Natural killer cell (primary cell): ENCODE measurements around the gene MYH15. TPM values are rescaled to one million over a fixed set of nuclear protein-coding genes. Genes with fewer than 3 reads are reported as not detected.

Source experiments
- ATAC-seq, 3 donors: fragments of 150-1000 bp in 2 of 3; fragments of 200-7000 bp in 1 of 3; cut with Tn5 transposase; 1 replicate in 1 of 3; 2 replicates in 2 of 3; pipeline ENCODE4 v1.10.0; 2021; ENCODE audit warnings: mild to moderate bottlenecking in 2 of 3, moderate library complexity in 2 of 3
- DNase-seq, 2 donors: peaks; one replicate each; pipeline versions ENCODE4 v3.0.0 to v3.0.0-alpha.2; 2013 to 2021; ENCODE audit warnings: mixed read lengths in 1 of 2
- H3K27ac ChIP-seq: one replicate; pipeline ENCODE4 v1.5.1; 2013; ENCODE audit warnings: mild to moderate bottlenecking, low read length
- H3K27me3 ChIP-seq: one replicate; pipeline ENCODE4 v1.6.1; 2013; ENCODE audit warnings: low read length; ENCODE audit not compliant: control insufficient read depth, insufficient read depth
- H3K36me3 ChIP-seq: one replicate; pipeline ENCODE4 v1.6.1; 2013; ENCODE audit warnings: low read length; ENCODE audit not compliant: control insufficient read depth, insufficient read depth
- H3K4me1 ChIP-seq: one replicate; pipeline ENCODE4 v1.6.1; 2013; ENCODE audit warnings: low read length; ENCODE audit not compliant: control insufficient read depth, insufficient read depth
- H3K4me3 ChIP-seq: one replicate; pipeline ENCODE4 v1.5.1; 2013; ENCODE audit warnings: low read length
- H3K9me3 ChIP-seq: one replicate; pipeline ENCODE4 v1.6.1; 2013; ENCODE audit warnings: low read length; ENCODE audit not compliant: control insufficient read depth, insufficient read depth
- H3K27ac Mint-ChIP-seq, 2 donors: one replicate each; pipeline ENCODE4 v1.8.0; 2022; ENCODE audit warnings: mild to moderate bottlenecking in 2 of 2, mixed read lengths in 2 of 2, moderate library complexity in 1 of 2
- H3K27me3 Mint-ChIP-seq, 2 donors: one replicate each; pipeline ENCODE4 v1.8.0; 2022; ENCODE audit warnings: low read depth in 2 of 2, mixed read lengths in 2 of 2
- H3K36me3 Mint-ChIP-seq: one replicate; pipeline ENCODE4 v1.8.0; 2022; ENCODE audit warnings: mixed read lengths
- H3K4me1 Mint-ChIP-seq, 2 donors: one replicate each; pipeline ENCODE4 v1.8.0; 2022; ENCODE audit warnings: mixed read lengths in 2 of 2
- H3K4me3 Mint-ChIP-seq: one replicate; pipeline ENCODE4 v1.8.0; 2022; ENCODE audit warnings: mild to moderate bottlenecking, moderate library complexity, mixed read lengths
- H3K9me3 Mint-ChIP-seq, 2 donors: one replicate each; pipeline ENCODE4 v1.8.0; 2022; ENCODE audit warnings: mixed read lengths in 2 of 2
- CTCF ChIP-seq: fragments of 200-600 bp; IDR thresholded peaks from one replicate; pipeline ENCODE4 v1.8.0; 2022; ENCODE audit warnings: antibody characterized with exemption
- WGBS: methylation state at CpG from one replicate; pipeline ENCODE4 v1.1.7; 2013; ENCODE audit warnings: missing lambda C conversion rate; ENCODE audit not compliant: insufficient coverage; 5-methylcytosine and 5-hydroxymethylcytosine counted together
- intact Hi-C: fragments of 100-400 bp; cut with micrococcal nuclease; formaldehyde crosslinking; loops from one replicate; pipeline ENCODE4 v1.14.2; 2022
- total RNA-seq, 4 donors: library from RNA; stranded (reverse); fragments of 120-200 nt in 1 of 4; gene quantifications; one replicate each; pipeline versions ENCODE4 v1.2.3 to v1.2.4, GENCODE V29; 2013 to 2022

The MYH15 gene
- total RNA-seq: under 1 TPM in 1 of 3 donors, not detected in 2; 0.05 TPM
- 0.09 TPM for total RNA-seq (2013)

GRCh38 chr3:108510496-108510895 lies at the start of gene MYH15:
TSS of gene MYH15 (minus strand) at chr3:108510596. CDS start at chr3:108510530, 66 bp downstream.
- H3K4me3 Mint-ChIP-seq: no peak within 1 kb of the TSS
- H3K27ac Mint-ChIP-seq: no peak within 1 kb of the TSS
- DNase-seq (no peak), ATAC-seq (no peak)
- peaks cover 2 to 5% of the 10 kb centered on the region in 2 donors for H3K27me3 Mint-ChIP-seq
- Histone ChIP-seq H3K4me3 (no peak within 1 kb of the TSS), H3K9me3 (no peaks in the 10 kb centered on the region), H3K36me3 (no peaks in the 10 kb centered on the region), H3K4me1 (no peaks in the 10 kb centered on the region), H3K27me3 (no peaks in the 10 kb centered on the region), H3K27ac (no peak within 1 kb of the TSS)
- intact Hi-C loops: no loop called here
- no peaks in the 10 kb centered on the region for H3K9me3 Mint-ChIP-seq
- 100% methylated on average over 2 of the region's 3 CpGs for WGBS
- no peaks in the 10 kb centered on the region for H3K4me1 Mint-ChIP-seq
- TF ChIP-seq CTCF: no peak
- H3K36me3 Mint-ChIP-seq: no peaks in the 10 kb centered on the region

GRCh38 chr3:108555966-108556581 lies 45.7 kb upstream of the MYH15 start:
- H3K27ac Mint-ChIP-seq: no peak overlapping the region
- no peak for TF ChIP-seq CTCF
- Histone ChIP-seq H3K4me1 (no peaks in the 10 kb centered on the region), H3K9me3 (no peaks in the 10 kb centered on the region), H3K36me3 (no peaks in the 10 kb centered on the region), H3K27ac (no peak overlapping the region), H3K4me3 (no peak overlapping the region), H3K27me3 (no peaks in the 10 kb centered on the region)
- 100% methylated on average over 2 of the region's 2 CpGs for WGBS
- no peaks in the 10 kb centered on the region for H3K27me3 Mint-ChIP-seq
- ATAC-seq: no peak
- no peaks in the 10 kb centered on the region for H3K9me3 Mint-ChIP-seq
- intact Hi-C loops: no loop called here
- DNase-seq: no peak
- no peaks in the 10 kb centered on the region for H3K36me3 Mint-ChIP-seq
- H3K4me1 Mint-ChIP-seq: no peaks in the 10 kb centered on the region
- no peak overlapping the region for H3K4me3 Mint-ChIP-seq

- Mint-ChIP-seq H3K4me3 (no peak overlapping the region), H3K4me1 (no peaks in the 10 kb centered on the region), H3K27me3 (no peaks in the 10 kb centered on the region), H3K9me3 (no peaks in the 10 kb centered on the region), H3K36me3 (no peaks in the 10 kb centered on the region), H3K27ac (no peak overlapping the region)
- Histone ChIP-seq H3K9me3 (no peaks in the 10 kb centered on the region), H3K27ac (no peak overlapping the region), H3K4me1 (no peaks in the 10 kb centered on the region), H3K36me3 (no peaks in the 10 kb centered on the region), H3K4me3 (no peak overlapping the region), H3K27me3 (no peaks in the 10 kb centered on the region)
- intact Hi-C loops: no loop called here
- 99% methylated on average over 3 of the region's 3 CpGs for WGBS
- ATAC-seq: no peak
- no peak for DNase-seq
- TF ChIP-seq CTCF: no peak
Observed at GRCh38 chr3:108554913-108555571, 44.6 kb upstream of the MYH15 start.

GRCh38 chr3:108554229-108554628 lies 43.8 kb upstream of the MYH15 start:
- no peak for TF ChIP-seq CTCF
- Histone ChIP-seq H3K27me3 (no peaks in the 10 kb centered on the region), H3K27ac (no peak overlapping the region), H3K4me1 (no peaks in the 10 kb centered on the region), H3K36me3 (no peaks in the 10 kb centered on the region), H3K9me3 (no peaks in the 10 kb centered on the region), H3K4me3 (no peak overlapping the region)
- H3K9me3 Mint-ChIP-seq: no peaks in the 10 kb centered on the region
- DNase-seq: no peak
- no peaks in the 10 kb centered on the region for H3K4me1 Mint-ChIP-seq
- H3K27me3 Mint-ChIP-seq: no peaks in the 10 kb centered on the region
- no peak overlapping the region for H3K4me3 Mint-ChIP-seq
- ATAC-seq: no peak
- intact Hi-C loops: no loop called here
- no peak overlapping the region for H3K27ac Mint-ChIP-seq
- no peaks in the 10 kb centered on the region for H3K36me3 Mint-ChIP-seq
